Trophoblast cell (in vitro differentiated cells and primary cell): Measurements from ENCODE around the gene HHIP.
"Not testable (repeated sequence)": the region's sequence is repeated elsewhere in the genome, so short reads cannot be mapped to it uniquely, and the experiment has no call there.

ENCODE experiments used
- DNase-seq, 2 donors: peaks; one replicate each; pipeline ENCODE4 v3.0.0-alpha.2; 2016
- H2AFZ ChIP-seq: 2 replicates; pipeline ENCODE4 v1.6.1; 2013; ENCODE audit warnings: low read length, moderate library complexity, mild to moderate bottlenecking; ENCODE audit not compliant: insufficient read depth, poor library complexity
- H2AK5ac ChIP-seq: 2 replicates; pipeline ENCODE4 v1.6.1; 2013; ENCODE audit warnings: mild to moderate bottlenecking, low read length
- H2BK120ac ChIP-seq: 2 replicates; pipeline ENCODE4 v1.6.1; 2013; ENCODE audit warnings: low read length, mild to moderate bottlenecking, moderate library complexity; ENCODE audit not compliant: insufficient read depth, poor library complexity
- H2BK12ac ChIP-seq: 2 replicates; pipeline ENCODE4 v1.6.1; 2013; ENCODE audit warnings: mild to moderate bottlenecking, low read length, moderate library complexity
- H2BK5ac ChIP-seq: 2 replicates; pipeline ENCODE4 v1.6.1; 2013; ENCODE audit warnings: low read length, low read depth, moderate library complexity, mild to moderate bottlenecking; ENCODE audit not compliant: poor library complexity
- H3K14ac ChIP-seq: 2 replicates; pipeline ENCODE4 v1.6.1; 2013; ENCODE audit warnings: mild to moderate bottlenecking, low read length
- H3K18ac ChIP-seq: 2 replicates; pipeline ENCODE4 v1.6.1; 2013; ENCODE audit warnings: mild to moderate bottlenecking, low read length
- H3K23ac ChIP-seq: 2 replicates; pipeline ENCODE4 v1.6.1; 2013; ENCODE audit warnings: low read length
- H3K27ac ChIP-seq: 2 replicates; pipeline ENCODE4 v1.5.1; 2013; ENCODE audit warnings: low read depth, mild to moderate bottlenecking, inconsistent platforms, low read length, moderate library complexity
- H3K27me3 ChIP-seq: 2 replicates; pipeline ENCODE4 v1.6.1; 2013; ENCODE audit warnings: inconsistent platforms, mild to moderate bottlenecking, low read length, moderate library complexity; ENCODE audit not compliant: insufficient read depth
- H3K36me3 ChIP-seq, 2 experiments: 1 replicate in 1 of 2; 2 replicates in 1 of 2; pipeline ENCODE4 v1.6.1; 2013; ENCODE audit warnings: low read length in 2 of 2, mild to moderate bottlenecking in 2 of 2, moderate library complexity in 1 of 2; ENCODE audit not compliant: insufficient read depth in 2 of 2, control insufficient read depth in 1 of 2
- H3K4ac ChIP-seq: 2 replicates; pipeline ENCODE4 v1.6.1; 2013; ENCODE audit warnings: low read depth, mild to moderate bottlenecking, low read length, moderate library complexity
- H3K4me1 ChIP-seq, 2 experiments: 1 replicate in 1 of 2; 2 replicates in 1 of 2; pipeline ENCODE4 v1.6.1; 2013; ENCODE audit warnings: low read length in 2 of 2, mild to moderate bottlenecking in 2 of 2, moderate library complexity in 1 of 2; ENCODE audit not compliant: insufficient read depth in 2 of 2, control insufficient read depth in 1 of 2
- H3K4me2 ChIP-seq: 2 replicates; pipeline ENCODE4 v1.6.1; 2013; ENCODE audit warnings: inconsistent platforms, mild to moderate bottlenecking, low read length, moderate library complexity
- H3K4me3 ChIP-seq: 2 replicates; pipeline ENCODE4 v1.5.1; 2013; ENCODE audit warnings: mild to moderate bottlenecking, low read depth, low read length, inconsistent platforms
- H3K79me1 ChIP-seq: one replicate; pipeline ENCODE4 v1.6.1; 2013; ENCODE audit warnings: low read length
- H3K79me2 ChIP-seq: 2 replicates; pipeline ENCODE4 v1.6.1; 2013; ENCODE audit warnings: low read length, mild to moderate bottlenecking; ENCODE audit not compliant: control insufficient read depth, insufficient read depth, poor library complexity
- H3K9ac ChIP-seq: 2 replicates; pipeline ENCODE4 v1.6.1; 2013; ENCODE audit warnings: mild to moderate bottlenecking, low read length
- H3K9me3 ChIP-seq: 2 replicates; pipeline ENCODE4 v1.6.1; 2013; ENCODE audit warnings: low read depth, mild to moderate bottlenecking, control low read depth, inconsistent platforms, low read length; ENCODE audit not compliant: insufficient read depth
- H4K12ac ChIP-seq: 2 replicates; pipeline ENCODE4 v1.6.1; 2013; ENCODE audit warnings: low read depth, mild to moderate bottlenecking, low read length, moderate library complexity
- H4K8ac ChIP-seq: 2 replicates; pipeline ENCODE4 v1.6.1; 2013; ENCODE audit warnings: low read depth, mild to moderate bottlenecking, low read length, moderate library complexity
- H4K91ac ChIP-seq: one replicate; pipeline ENCODE4 v1.6.1; 2013; ENCODE audit warnings: low read depth, mild to moderate bottlenecking, low read length, moderate library complexity
- WGBS: extraction: QIAGEN DNeasy Blood & Tissue Kit; methylation state at CpG from one replicate; pipeline ENCODE4 v1.1.7; 2013; ENCODE audit warnings: missing lambda C conversion rate; ENCODE audit not compliant: insufficient read length, insufficient coverage; ENCODE audit errors: extremely low coverage; 5-methylcytosine and 5-hydroxymethylcytosine counted together

The HHIP gene

GRCh38 chr4:144768809-144769208 lies 122.9 kb downstream of the HHIP start:
- H2BK5ac ChIP-seq, DNase-seq, H3K27ac ChIP-seq, H3K27me3 ChIP-seq, H3K4me3 ChIP-seq, H4K91ac ChIP-seq, H3K79me1 ChIP-seq, H2AK5ac ChIP-seq, H2BK12ac ChIP-seq, H3K23ac ChIP-seq, H3K9me3 ChIP-seq, H3K4ac ChIP-seq, H4K8ac ChIP-seq, H2AFZ ChIP-seq, H3K36me3 ChIP-seq, H3K14ac ChIP-seq, H3K9ac ChIP-seq, H3K79me2 ChIP-seq, H3K18ac ChIP-seq, H3K4me2 ChIP-seq, H2BK120ac ChIP-seq, H3K4me1 ChIP-seq: not testable (repeated sequence)
- peak overlapping the region; percentile 43 for H4K12ac ChIP-seq
- WGBS, result no CpG with 5 or more reads among the region's 8 CpGs

- no peak overlapping the region for H3K4me2 ChIP-seq
- no peak overlapping the region for H2AFZ ChIP-seq
- H3K27me3 ChIP-seq, result no peaks in the 10 kb centered on the region
- H3K9ac ChIP-seq, result no peak overlapping the region
- H2AK5ac ChIP-seq, result no peak overlapping the region
- no peak overlapping the region for H4K8ac ChIP-seq
- no peak for DNase-seq
- no peaks in the 10 kb centered on the region for H3K9me3 ChIP-seq
- no peak overlapping the region for H3K23ac ChIP-seq
- H2BK5ac ChIP-seq, result no peak overlapping the region
- H3K27ac ChIP-seq, result peak overlapping the region; percentile 47
- no peak overlapping the region for H2BK120ac ChIP-seq
- no peaks in the 10 kb centered on the region for H3K36me3 ChIP-seq
- H3K4me3 ChIP-seq, result no peak overlapping the region
- H3K79me2 ChIP-seq, result no peaks in the 10 kb centered on the region
- no peak overlapping the region for H4K91ac ChIP-seq
- no peak overlapping the region for H3K18ac ChIP-seq
- no CpG with 5 or more reads among the region's 2 CpGs for WGBS
- no peak overlapping the region for H4K12ac ChIP-seq
- no peaks in the 10 kb centered on the region for H3K4me1 ChIP-seq
- peaks cover 1% of the 10 kb centered on the region for H3K79me1 ChIP-seq
- no peak overlapping the region for H2BK12ac ChIP-seq
- no peak overlapping the region for H3K14ac ChIP-seq
- H3K4ac ChIP-seq, result no peak overlapping the region
Measured at GRCh38 chr4:144778364-144778763, 132.4 kb downstream of the HHIP start.

GRCh38 chr4:144782345-144782744 lies 136.4 kb downstream of the HHIP start:
- Histone ChIP-seq H2BK12ac (no peak overlapping the region), H3K79me1 (peaks cover 1% of the 10 kb centered on the region), H3K18ac (no peak overlapping the region), H2BK5ac (no peak overlapping the region), H3K4me3 (no peak overlapping the region), H3K4me1 (no peaks in the 10 kb centered on the region), H3K14ac (no peak overlapping the region), H2BK120ac (no peak overlapping the region), H3K36me3 (no peaks in the 10 kb centered on the region), H3K9ac (no peak overlapping the region), H3K4ac (no peak overlapping the region), H2AK5ac (no peak overlapping the region), H3K27ac (no peak overlapping the region), H4K8ac (no peak overlapping the region), H2AFZ (no peak overlapping the region), H3K9me3 (no peaks in the 10 kb centered on the region), H4K12ac (no peak overlapping the region), H3K27me3 (no peaks in the 10 kb centered on the region), H3K79me2 (no peaks in the 10 kb centered on the region), H4K91ac (no peak overlapping the region), H3K4me2 (no peak overlapping the region), H3K23ac (no peak overlapping the region)
- DNase-seq, result no peak
- no CpG with 5 or more reads among the region's 5 CpGs for WGBS

GRCh38 chr4:144785961-144786360 lies 140.0 kb downstream of the HHIP start:
- Histone ChIP-seq H3K79me2 (no peaks in the 10 kb centered on the region), H4K91ac (no peak overlapping the region), H2AFZ (no peak overlapping the region), H3K14ac (no peak overlapping the region), H2BK5ac (no peak overlapping the region), H4K12ac (no peak overlapping the region), H3K18ac (no peak overlapping the region), H3K36me3 (no peaks in the 10 kb centered on the region), H2AK5ac (no peak overlapping the region), H3K4me1 (no peaks in the 10 kb centered on the region), H3K9me3 (no peaks in the 10 kb centered on the region), H3K9ac (no peak overlapping the region), H4K8ac (no peak overlapping the region), H3K79me1 (no peaks in the 10 kb centered on the region), H2BK120ac (no peak overlapping the region), H3K27ac (no peak overlapping the region), H3K23ac (no peak overlapping the region), H2BK12ac (no peak overlapping the region), H3K27me3 (no peaks in the 10 kb centered on the region), H3K4me2 (no peak overlapping the region), H3K4ac (no peak overlapping the region), H3K4me3 (no peak overlapping the region)
- no peak for DNase-seq
- no CpG with 5 or more reads among the region's 3 CpGs for WGBS
